Limb (tissue), 2 donors: ENCODE data around the gene GPR135.
"Not testable (repeated sequence)": the region's sequence is repeated elsewhere in the genome, so short reads cannot be mapped to it uniquely, and the experiment has no call there.

ENCODE experiments used
- DNase-seq, 2 donors: peaks; one replicate each; pipeline ENCODE4 v3.0.0-alpha.2; 2016; ENCODE audit errors: extremely low spot score in 2 of 2

Gene GPR135

GRCh38 chr14:59474172-59474571, 9.0 kb upstream of the GPR135 start:
- no peak for DNase-seq

GRCh38 chr14:59464486-59465315, 479 bp downstream of the GPR135 start:
- DNase-seq: peak; percentile 49 to 83

- DNase-seq: peak in 1 of 2 donors; percentile 50
These were observed 1.2 kb downstream of the GPR135 start for GRCh38 chr14:59463787-59464485.

- no peak for DNase-seq
These were observed 3.3 kb downstream of the GPR135 start for GRCh38 chr14:59461891-59462290.

GRCh38 chr14:59460378-59460777, 4.8 kb downstream of the GPR135 start:
- no peak for DNase-seq

- no peak for DNase-seq
These were observed 6.7 kb downstream of the GPR135 start for GRCh38 chr14:59458486-59458885.

GRCh38 chr14:59455411-59455810, 9.8 kb downstream of the GPR135 start:
- DNase-seq: no peak

GRCh38 chr14:59454139-59454538, 11.0 kb downstream of the GPR135 start:
- no peak for DNase-seq

GRCh38 chr14:59451849-59452248, 13.3 kb downstream of the GPR135 start:
- no peak for DNase-seq

- DNase-seq: no peak
These were observed 14.5 kb downstream of the GPR135 start for GRCh38 chr14:59450716-59451115.

- not testable (repeated sequence) for DNase-seq
These were observed 16.5 kb downstream of the GPR135 start for GRCh38 chr14:59448673-59449072.

GRCh38 chr14:59439256-59439965, 25.8 kb downstream of the GPR135 start:
- DNase-seq: no peak

GRCh38 chr14:59438195-59438647, 27.0 kb downstream of the GPR135 start:
- DNase-seq: no peak

GRCh38 chr14:59435987-59436386, 29.2 kb downstream of the GPR135 start:
- no peak for DNase-seq

- DNase-seq: no peak
These were observed 30.1 kb downstream of the GPR135 start for GRCh38 chr14:59435101-59435500.

- no peak for DNase-seq
These were observed 35.4 kb downstream of the GPR135 start for GRCh38 chr14:59429790-59430189.

GRCh38 chr14:59428581-59429012, 36.6 kb downstream of the GPR135 start:
- DNase-seq: peak in 1 of 2 donors; percentile 50

- no peak for DNase-seq
These were observed 37.3 kb downstream of the GPR135 start for GRCh38 chr14:59427653-59428580.

- DNase-seq: no peak
These were observed 39.8 kb downstream of the GPR135 start for GRCh38 chr14:59425322-59425935.

GRCh38 chr14:59424341-59425071, 40.7 kb downstream of the GPR135 start:
- DNase-seq: no peak
